ENCODE results near the gene ATP6V1F. TPM values are rescaled to one million over a fixed set of nuclear protein-coding genes. Genes with fewer than 3 reads are reported as not detected.

ATP6V1F gene
- total RNA-seq, 1 donor from 2014 or later, result 123 TPM

- Mint-ChIP-seq H3K9me3 (no peaks in the 10 kb centered on the region), H3K27me3 (ENCODE audit: low read depth) (no peaks in the 10 kb centered on the region), H3K27ac (no peak overlapping the region), H3K36me3 (peaks cover 18% of the 10 kb centered on the region), H3K4me1 (no peaks in the 10 kb centered on the region), H3K4me3 (no peak overlapping the region)
- TF ChIP-seq CTCF (IDR thresholded peaks at IDR 0.05; ENCODE audit: unreplicated experiment), result no peak
- DNase-seq (ENCODE audit: low spot score in 2 of 2, unreplicated experiment in 2 of 2), result no peak
Measured at GRCh38 chr7:128853799-128854198, 8.9 kb upstream of the ATP6V1F start.

GRCh38 chr7:128854396-128854795, 8.3 kb upstream of the ATP6V1F start:
- no peak overlapping the region for H3K27ac Mint-ChIP-seq
- H3K4me1 Mint-ChIP-seq, result no peaks in the 10 kb centered on the region
- no peak for DNase-seq (ENCODE audit: low spot score in 2 of 2, unreplicated experiment in 2 of 2)
- no peak for TF ChIP-seq CTCF (IDR thresholded peaks at IDR 0.05; ENCODE audit: unreplicated experiment)
- no peak overlapping the region for H3K4me3 Mint-ChIP-seq
- H3K27me3 Mint-ChIP-seq (ENCODE audit: low read depth), result no peaks in the 10 kb centered on the region
- no peaks in the 10 kb centered on the region for H3K9me3 Mint-ChIP-seq
- peaks cover 15% of the 10 kb centered on the region for H3K36me3 Mint-ChIP-seq

GRCh38 chr7:128855559-128855958, 7.1 kb upstream of the ATP6V1F start:
- Mint-ChIP-seq H3K27ac (no peak overlapping the region), H3K36me3 (peaks cover 10% of the 10 kb centered on the region), H3K4me3 (no peak overlapping the region), H3K9me3 (no peaks in the 10 kb centered on the region), H3K27me3 (ENCODE audit: low read depth) (no peaks in the 10 kb centered on the region), H3K4me1 (no peaks in the 10 kb centered on the region)
- no peak for DNase-seq (ENCODE audit: low spot score in 2 of 2, unreplicated experiment in 2 of 2)
- no peak for TF ChIP-seq CTCF (IDR thresholded peaks at IDR 0.05; ENCODE audit: unreplicated experiment)

GRCh38 chr7:128856001-128856718, 6.5 kb upstream of the ATP6V1F start:
- TF ChIP-seq CTCF (IDR thresholded peaks at IDR 0.05; ENCODE audit: unreplicated experiment), result no peak
- no peaks in the 10 kb centered on the region for H3K9me3 Mint-ChIP-seq
- no peak for DNase-seq (ENCODE audit: low spot score in 2 of 2, unreplicated experiment in 2 of 2)
- no peak overlapping the region for H3K27ac Mint-ChIP-seq
- peaks cover 10% of the 10 kb centered on the region for H3K36me3 Mint-ChIP-seq
- peaks cover 5% of the 10 kb centered on the region for H3K4me1 Mint-ChIP-seq
- H3K27me3 Mint-ChIP-seq (ENCODE audit: low read depth), result no peaks in the 10 kb centered on the region
- H3K4me3 Mint-ChIP-seq, result no peak overlapping the region

GRCh38 chr7:128858380-128859231, 4.0 kb upstream of the ATP6V1F start:
- no peaks in the 10 kb centered on the region for H3K9me3 Mint-ChIP-seq
- no peaks in the 10 kb centered on the region for H3K27me3 Mint-ChIP-seq (ENCODE audit: low read depth)
- peaks cover 7% of the 10 kb centered on the region for H3K36me3 Mint-ChIP-seq

More at GRCh38 chr7:128858380-128859231, 4.0 kb upstream of the ATP6V1F start:
- DNase-seq (ENCODE audit: low spot score in 2 of 2, unreplicated experiment in 2 of 2), result no peak
- H3K4me1 Mint-ChIP-seq, result peaks cover 15% of the 10 kb centered on the region
- H3K27ac Mint-ChIP-seq, result no peak overlapping the region
- TF ChIP-seq CTCF (IDR thresholded peaks at IDR 0.05; ENCODE audit: unreplicated experiment), result no peak
- no peak overlapping the region for H3K4me3 Mint-ChIP-seq
